Activated naive CD4-positive, alpha-beta T cell treated with anti-CD3 and anti-CD28 coated beads, Interleukin-2, amount 50 U/mL, for 72 hours (primary cell): ENCODE measurements around the gene SCAMP4. TPM values are rescaled to one million over a fixed set of nuclear protein-coding genes. Genes with fewer than 3 reads are reported as not detected.
A peak's percentile ranks its signal among the peaks of the same experiment; 100 is the strongest.
"Not testable (repeated sequence)": the region's sequence is repeated elsewhere in the genome, so short reads cannot be mapped to it uniquely, and the experiment has no call there.

Source experiments
- ATAC-seq, 2 donors: fragments of 150-1000 bp; cut with Tn5 transposase; 2 replicates each; pipeline ENCODE4 v1.10.0; 2021; ENCODE audit warnings: mild to moderate bottlenecking in 2 of 2, moderate library complexity in 2 of 2
- DNase-seq, 2 donors: peaks; one replicate each; pipeline ENCODE4 v3.0.0; 2021 to 2022; ENCODE audit warnings: low spot score in 2 of 2
- H3K27ac Mint-ChIP-seq, 2 donors: one replicate each; pipeline ENCODE4 v1.8.0; 2022; ENCODE audit warnings: mild to moderate bottlenecking in 2 of 2, mixed read lengths in 2 of 2
- H3K36me3 Mint-ChIP-seq, 2 donors: one replicate each; pipeline ENCODE4 v1.8.0; 2022; ENCODE audit warnings: mixed read lengths in 2 of 2
- H3K9me3 Mint-ChIP-seq, 2 donors: one replicate each; pipeline ENCODE4 v1.8.0; 2022; ENCODE audit warnings: mixed read lengths in 2 of 2
- total RNA-seq, 2 donors: library from RNA; stranded (reverse); gene quantifications; one replicate each; pipeline ENCODE4 v1.2.3, GENCODE V29; 2022

Gene SCAMP4
- total RNA-seq, 2 donors from 2014 or later = 22.4 to 28.2 TPM

DNA sequence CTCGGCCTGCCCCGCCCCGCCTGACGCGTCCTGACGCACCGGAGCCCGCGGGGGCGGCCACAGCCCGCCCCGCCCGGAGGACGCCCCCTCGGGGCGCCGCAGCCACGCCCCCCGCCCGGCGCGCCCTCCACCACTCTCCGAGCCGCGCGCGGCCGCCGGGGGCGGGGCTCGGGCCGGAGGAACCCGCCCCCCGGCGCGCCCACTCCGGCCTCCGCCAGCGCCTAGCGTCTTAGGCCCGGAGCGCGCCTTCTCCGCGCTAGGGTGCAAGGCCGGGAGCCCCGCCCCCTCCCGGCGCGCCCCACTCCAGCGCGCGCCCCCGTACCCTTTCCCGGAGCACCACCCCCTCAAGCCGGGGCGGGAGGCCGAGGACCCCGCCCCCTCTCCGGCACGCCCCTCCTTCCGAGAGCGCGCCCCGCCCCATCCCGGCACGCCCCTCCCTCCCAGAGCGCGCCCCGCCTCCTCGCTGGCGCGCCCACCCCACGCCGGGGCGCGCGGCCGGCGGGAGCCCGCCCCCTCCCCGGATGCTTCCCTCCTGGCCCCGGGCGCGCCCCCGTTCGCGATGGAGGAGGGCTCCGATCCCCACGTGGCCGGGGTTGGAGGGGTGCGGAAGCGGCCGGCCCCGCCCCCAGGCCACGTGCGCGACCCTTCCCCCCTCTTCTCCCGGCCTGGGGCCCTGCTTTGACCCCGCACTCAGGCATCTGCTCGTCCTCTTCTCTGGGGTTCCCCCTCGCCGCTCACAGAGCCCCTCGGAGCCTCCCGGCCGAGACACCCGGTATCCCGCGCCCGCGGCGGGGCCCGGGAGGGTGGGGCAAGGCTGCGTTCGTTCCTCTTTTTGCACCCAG is 41.3 kb upstream of the SCAMP4 start:
- peak; percentile 70 to 76 for ATAC-seq
- DNase-seq = peak; percentile 95 to 97
- Mint-ChIP-seq H3K36me3 (peaks cover 5 to 10% of the 10 kb centered on the region in 2 donors), H3K27ac (peak overlapping the region in 1 of 2 donors; percentile 60), H3K9me3 (no peaks in the 10 kb centered on the region)

- peak; percentile 18 to 61 for ATAC-seq
- Mint-ChIP-seq H3K27ac (peak overlapping the region in 1 of 2 donors; percentile 60), H3K36me3 (peaks cover 5 to 10% of the 10 kb centered on the region in 2 donors), H3K9me3 (no peaks in the 10 kb centered on the region)
- peak; percentile 73 to 84 for DNase-seq
Measured at GRCh38 chr19:1864480-1865171, 40.6 kb upstream of the SCAMP4 start.

GRCh38 chr19:1865172-1866010 is 39.8 kb upstream of the SCAMP4 start:
- DNase-seq (no peak), ATAC-seq (no peak)
- Mint-ChIP-seq H3K27ac (peak overlapping the region; percentile 60 to 68), H3K9me3 (no peaks in the 10 kb centered on the region), H3K36me3 (peaks cover 5 to 10% of the 10 kb centered on the region in 2 donors)

GRCh38 chr19:1866693-1867348 is 38.4 kb upstream of the SCAMP4 start:
- DNase-seq = no peak
- Mint-ChIP-seq H3K36me3 (peaks cover 5 to 8% of the 10 kb centered on the region in 2 donors), H3K9me3 (no peaks in the 10 kb centered on the region), H3K27ac (peak overlapping the region in 1 of 2 donors; percentile 32)
- no peak for ATAC-seq

DNA sequence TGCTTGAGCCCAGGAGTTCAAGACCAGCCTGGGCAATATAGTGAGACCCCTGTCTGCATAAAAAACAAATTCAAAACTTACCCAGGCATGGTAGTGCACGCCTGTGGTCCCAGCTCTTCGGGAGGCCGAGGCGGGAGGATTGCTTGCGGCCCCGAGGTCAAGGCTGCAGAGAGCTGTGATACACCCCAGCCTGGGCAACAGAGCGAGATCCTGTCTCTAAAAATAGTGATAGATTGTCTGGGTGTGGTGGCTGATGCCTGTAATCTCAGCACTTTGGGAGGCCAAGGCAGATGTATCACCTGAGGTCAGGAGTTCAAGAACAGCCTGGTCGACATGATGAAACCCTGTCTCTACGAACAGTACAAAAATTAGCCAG is 37.9 kb upstream of the SCAMP4 start:
- ATAC-seq (no peak), DNase-seq (no peak)
- Mint-ChIP-seq H3K9me3 (no peaks in the 10 kb centered on the region), H3K27ac (peak overlapping the region in 1 of 2 donors; percentile 32), H3K36me3 (peaks cover 3% of the 10 kb centered on the region in 2 donors)

DNA sequence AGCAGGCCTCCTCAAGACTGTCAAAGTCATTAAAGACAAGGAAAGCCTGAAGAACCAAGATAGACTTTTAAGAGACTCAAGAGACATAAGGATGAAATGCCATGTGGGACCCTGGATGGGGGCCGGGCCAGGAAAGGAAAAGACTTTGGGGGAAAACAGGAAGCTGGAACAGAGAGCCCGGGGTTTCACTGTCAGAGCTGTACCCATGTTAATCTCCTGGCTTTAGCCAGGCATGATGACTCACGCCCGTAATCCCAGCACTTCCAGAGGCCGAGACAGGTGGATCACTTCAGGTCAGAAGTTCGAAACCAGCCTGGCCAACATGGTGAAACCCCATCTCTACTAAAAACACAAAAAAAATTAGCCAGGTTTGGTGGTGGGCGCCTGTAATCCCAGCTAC is 36.2 kb upstream of the SCAMP4 start:
- Mint-ChIP-seq H3K36me3 (peaks cover 3% of the 10 kb centered on the region in 2 donors), H3K9me3 (no peaks in the 10 kb centered on the region), H3K27ac (peak overlapping the region in 1 of 2 donors; percentile 29)
- DNase-seq (no peak), ATAC-seq (no peak)

- DNase-seq (no peak), ATAC-seq (no peak)
- peaks cover 19 to 20% of the 10 kb centered on the region in 2 donors for H3K36me3 Mint-ChIP-seq
- H3K9me3 Mint-ChIP-seq = no peaks in the 10 kb centered on the region
- H3K27ac Mint-ChIP-seq = no peak overlapping the region
Measured at GRCh38 chr19:1871140-1871597, 34.0 kb upstream of the SCAMP4 start.

DNA sequence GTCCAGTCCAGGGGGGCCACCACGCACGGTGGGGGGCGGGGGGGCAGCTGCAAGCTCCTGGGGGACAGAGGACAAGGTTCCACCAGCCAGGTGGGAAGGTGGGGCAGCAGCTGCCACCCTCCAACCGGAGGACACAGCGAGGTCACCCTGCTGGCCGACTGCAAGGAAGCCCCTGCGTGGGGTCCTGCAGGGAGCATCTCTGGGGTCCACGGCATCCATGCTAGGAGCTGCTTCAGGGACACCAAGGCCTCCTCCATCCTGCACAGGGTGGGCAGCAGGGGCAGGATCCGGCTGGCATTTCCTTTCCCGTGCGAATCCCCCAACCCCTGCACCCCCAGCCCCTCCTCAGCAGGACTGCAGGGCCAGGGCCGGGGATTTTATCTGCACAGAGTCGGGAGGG is 33.6 kb upstream of the SCAMP4 start:
- Mint-ChIP-seq H3K36me3 (peaks cover 19 to 20% of the 10 kb centered on the region in 2 donors), H3K27ac (no peak overlapping the region), H3K9me3 (no peaks in the 10 kb centered on the region)
- no peak for ATAC-seq
- DNase-seq = no peak

GRCh38 chr19:1872807-1873523 is 32.2 kb upstream of the SCAMP4 start:
- H3K9me3 Mint-ChIP-seq = no peaks in the 10 kb centered on the region
- DNase-seq (no peak), ATAC-seq (no peak)
- peak overlapping the region; percentile 55 to 95 for H3K27ac Mint-ChIP-seq
- peaks cover 19 to 20% of the 10 kb centered on the region in 2 donors for H3K36me3 Mint-ChIP-seq

DNA sequence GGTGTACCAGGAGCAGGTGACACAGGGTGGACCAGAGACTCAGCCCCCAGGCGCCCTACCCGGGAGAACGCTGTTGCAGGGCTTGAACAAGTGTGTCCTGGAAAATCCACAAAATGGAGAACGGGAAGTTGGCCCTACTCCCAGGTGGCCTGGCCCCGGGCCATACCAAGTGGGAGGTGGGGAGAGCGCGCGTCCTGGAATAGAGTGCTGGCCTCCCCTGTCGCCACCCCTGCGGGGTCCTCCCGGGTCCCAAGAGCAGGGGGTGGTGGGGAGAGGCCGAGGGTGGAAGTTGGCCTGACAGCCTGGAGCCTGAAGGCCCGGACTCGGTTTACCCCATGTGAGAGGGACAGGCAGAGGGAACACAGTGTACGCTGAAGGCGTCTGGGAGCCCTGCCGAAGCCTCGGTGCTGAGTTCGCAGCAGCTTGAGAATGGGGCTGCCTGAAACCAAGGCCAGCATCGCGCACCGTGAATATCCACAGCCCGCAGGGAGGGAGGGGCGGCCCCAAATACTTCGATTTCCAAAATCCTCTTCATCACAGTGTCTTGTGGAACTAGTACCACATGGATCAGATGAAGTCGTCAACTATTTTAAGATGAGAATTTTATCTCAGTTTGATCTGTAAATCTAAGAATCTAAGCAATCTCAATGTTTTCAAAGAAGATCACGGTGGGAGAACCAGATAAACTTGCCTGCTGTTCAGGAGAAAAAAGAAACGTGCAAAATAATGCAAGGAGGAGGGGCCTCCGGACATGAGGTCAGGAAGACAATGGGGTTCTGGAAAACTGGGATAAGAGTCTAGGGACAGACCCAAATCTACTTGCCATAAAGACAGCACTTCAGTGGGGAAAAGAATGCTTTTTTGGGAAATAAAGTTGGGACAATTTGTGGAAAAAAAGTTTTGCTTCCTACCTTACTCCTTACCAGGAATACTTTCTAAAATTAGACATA is 31.4 kb upstream of the SCAMP4 start:
- no peak for ATAC-seq
- peaks cover 19 to 20% of the 10 kb centered on the region in 2 donors for H3K36me3 Mint-ChIP-seq

DNA sequence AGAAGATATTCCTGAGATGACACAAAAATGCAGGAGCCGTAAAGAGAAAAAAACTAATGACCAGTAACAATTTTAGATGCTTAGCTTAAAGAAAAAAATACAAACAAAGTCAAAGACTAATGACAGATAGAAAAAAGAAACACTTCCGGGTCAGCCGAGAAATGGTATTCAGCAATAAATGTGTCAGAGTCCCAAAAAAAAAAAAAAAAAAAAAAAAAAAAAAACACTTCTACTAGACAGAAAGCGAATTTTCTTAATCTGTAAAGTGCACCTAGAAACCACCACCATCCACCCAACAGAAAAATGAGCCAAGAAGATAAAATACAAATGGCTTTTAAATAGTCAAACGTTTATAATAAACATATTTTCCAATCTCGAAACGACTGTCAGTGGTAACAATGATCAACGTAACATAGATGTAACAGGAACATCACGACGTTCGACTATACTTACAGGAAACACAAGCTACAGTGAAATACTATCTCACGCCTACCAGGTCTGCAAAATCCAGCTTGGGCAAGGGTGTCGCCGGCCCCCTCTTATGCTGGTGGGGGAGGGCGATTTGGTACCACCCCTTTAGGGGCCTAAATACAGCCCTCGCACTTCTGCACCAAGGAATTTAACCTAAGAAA is 30.5 kb upstream of the SCAMP4 start:
- no peak for DNase-seq
- peaks cover 19 to 20% of the 10 kb centered on the region in 2 donors for H3K36me3 Mint-ChIP-seq
- ATAC-seq = peak; percentile 27 to 42
- peak overlapping the region; percentile 95 to 97 for H3K27ac Mint-ChIP-seq
- H3K9me3 Mint-ChIP-seq = no peaks in the 10 kb centered on the region

More for the DNA sequence above, 31.4 kb upstream of the SCAMP4 start:
- no peak for DNase-seq
- no peaks in the 10 kb centered on the region for H3K9me3 Mint-ChIP-seq
- H3K27ac Mint-ChIP-seq = peak overlapping the region; percentile 95 to 97

DNA sequence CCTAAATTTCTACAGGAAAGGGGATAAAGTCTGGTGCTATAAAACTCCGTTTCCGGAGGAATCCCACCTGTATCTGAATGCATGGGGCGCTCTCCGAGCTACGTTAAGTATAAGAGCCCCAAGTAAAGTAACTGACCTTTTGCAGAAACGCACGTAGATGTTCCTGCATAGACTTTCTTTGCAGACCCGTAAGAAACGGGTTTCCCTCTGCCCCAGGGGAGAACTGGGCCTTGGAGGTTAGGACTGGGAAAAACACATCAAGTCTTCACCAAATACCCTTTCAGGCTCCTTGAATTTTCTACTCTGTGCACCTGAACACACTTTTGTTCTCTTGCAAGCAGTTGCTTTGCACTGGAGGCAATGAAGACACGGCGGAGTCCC is 29.9 kb upstream of the SCAMP4 start:
- Mint-ChIP-seq H3K27ac (peak overlapping the region; percentile 95 to 97), H3K36me3 (peaks cover 19 to 20% of the 10 kb centered on the region in 2 donors)
- ATAC-seq = peak in 1 of 2 donors; percentile 5
- DNase-seq, H3K9me3 Mint-ChIP-seq: not testable (repeated sequence)

DNA sequence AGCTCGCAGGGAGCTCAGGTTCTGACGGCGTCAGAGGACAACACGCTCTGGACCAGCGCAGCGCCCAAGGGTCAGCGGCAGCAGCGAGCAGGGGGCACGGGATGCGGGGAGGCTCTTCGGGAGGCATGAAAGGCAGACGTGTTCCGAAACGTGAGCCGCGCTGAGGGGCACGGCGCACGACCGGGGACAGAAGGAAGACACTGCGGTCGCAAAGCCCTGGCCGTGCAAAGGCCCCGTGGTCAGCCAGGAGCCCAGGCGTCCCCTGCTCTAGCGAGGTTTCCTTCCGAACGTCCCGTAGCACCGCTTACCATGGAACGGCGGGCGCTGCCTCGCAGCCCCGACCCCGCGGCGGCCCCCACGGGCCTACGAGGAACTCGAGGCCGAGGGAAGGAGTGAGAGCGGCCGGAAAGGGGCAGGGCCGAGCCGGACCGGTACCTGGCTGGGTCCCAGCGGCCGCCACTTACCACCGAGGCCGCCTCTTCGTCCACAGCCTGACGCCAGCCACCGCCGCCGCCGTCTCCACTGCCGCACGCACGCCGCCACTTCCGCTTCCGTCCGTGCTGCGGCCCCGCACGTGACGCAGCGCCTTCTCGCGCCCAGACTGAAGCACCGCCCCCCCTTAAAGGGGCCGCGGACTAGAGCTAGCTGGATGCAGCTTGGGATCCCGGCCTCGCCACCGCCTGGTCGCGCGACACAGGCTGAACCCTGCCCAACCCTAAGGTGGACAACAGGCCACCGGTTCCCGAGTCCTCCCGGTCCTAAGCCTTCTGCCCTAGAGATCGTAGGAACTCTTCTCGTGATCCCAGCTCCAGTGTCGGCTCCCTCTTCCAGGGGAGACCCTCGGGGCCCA is 29.3 kb upstream of the SCAMP4 start:
- ATAC-seq (peak; percentile 96 to 97), DNase-seq (peak; percentile 87 to 90)
- Mint-ChIP-seq H3K9me3 (no peaks in the 10 kb centered on the region), H3K36me3 (peaks cover 19 to 20% of the 10 kb centered on the region in 2 donors), H3K27ac (peak overlapping the region; percentile 95 to 97)
